ENCODE measurements around the gene ZNF408. TPM values are rescaled to one million over a fixed set of nuclear protein-coding genes. Genes with fewer than 3 reads are reported as not detected.

The ZNF408 gene
- total and polyA plus RNA-seq, 7 donors: 5.0 to 15.0 (median 9.9) TPM

DNA sequence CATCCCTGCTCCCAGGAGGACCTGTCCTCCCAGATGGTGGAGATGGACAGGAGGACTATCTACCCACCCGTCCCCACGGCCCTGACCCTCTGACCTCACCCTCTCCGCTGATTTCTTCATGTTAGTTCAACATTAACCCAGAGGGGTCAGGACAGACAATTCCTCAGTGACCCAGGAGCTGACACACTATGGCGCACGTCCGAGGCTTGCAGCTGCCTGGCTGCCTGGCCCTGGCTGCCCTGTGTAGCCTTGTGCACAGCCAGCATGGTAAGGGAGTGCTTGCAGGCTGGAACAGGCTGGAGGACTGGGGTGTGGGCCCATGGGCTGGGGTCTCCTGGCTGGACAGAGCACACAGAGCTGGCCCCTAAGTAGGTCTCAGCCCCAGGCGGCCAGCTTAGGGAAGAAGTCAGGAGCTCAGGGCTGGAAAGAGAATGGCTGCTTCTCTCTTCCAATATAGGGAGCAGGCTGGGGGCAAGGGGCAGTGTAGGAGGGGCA is 18.3 kb downstream of the ZNF408 start, which contains the start of gene F2:
TSS of gene F2 (plus strand) at position 166 of the 495 bp plus-strand sequence. CDS start at position 189, 23 bp downstream.
- intact Hi-C loops (cut with DNase I): no loop called here

DNA sequence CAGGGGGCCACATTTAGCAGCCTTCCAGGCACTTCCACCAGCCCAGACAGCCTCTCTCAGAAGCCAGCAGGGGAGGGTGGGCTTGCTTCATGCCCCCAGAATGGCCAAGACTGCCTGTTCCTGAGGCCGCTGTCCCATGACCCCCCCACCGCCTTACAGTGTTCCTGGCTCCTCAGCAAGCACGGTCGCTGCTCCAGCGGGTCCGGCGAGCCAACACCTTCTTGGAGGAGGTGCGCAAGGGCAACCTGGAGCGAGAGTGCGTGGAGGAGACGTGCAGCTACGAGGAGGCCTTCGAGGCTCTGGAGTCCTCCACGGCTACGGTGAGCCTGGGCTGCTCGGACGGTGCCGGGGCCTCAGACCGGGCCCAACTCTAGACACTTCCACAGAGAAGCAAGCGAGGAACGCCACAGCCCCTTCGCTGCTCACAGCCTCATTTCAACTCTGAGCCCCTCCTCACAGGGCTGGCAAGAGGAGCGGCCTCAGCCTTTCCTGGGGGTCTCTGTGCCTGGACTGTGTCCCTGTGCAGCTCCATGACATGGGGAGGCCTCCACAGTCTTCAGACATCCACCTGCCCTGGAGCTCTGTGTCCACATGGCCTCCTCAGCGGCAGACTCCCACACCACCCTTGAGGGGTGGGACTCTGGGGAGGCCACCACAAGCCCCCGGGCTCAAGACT is 18.9 kb downstream of the ZNF408 start:
- whole genome bisulfite sequencing, 3 donors: 89 to 93% (median 91%) methylated on average over 25 of the region's 25 CpGs
- peak in 2 of 4 donors; percentile 32 to 43 for ATAC-seq
- Histone ChIP-seq H3K4me3 (no peak overlapping the region), H3K36me3 (ENCODE audit: insufficient read depth in 1 of 2, low read depth in 1 of 2) (no peaks in the 10 kb centered on the region), H3K9me3 (no peaks in the 10 kb centered on the region), H3K27me3 (ENCODE audit: insufficient read depth in 3 of 3, low read length in 2 of 3) (no peaks in the 10 kb centered on the region), H3K27ac (no peak overlapping the region), H3K4me1 (no peaks in the 10 kb centered on the region)
- peak in 1 of 2 donors; percentile 39 for DNase-seq
- intact Hi-C loops (cut with DNase I): no loop called here
- TF ChIP-seq, protein P1, sequence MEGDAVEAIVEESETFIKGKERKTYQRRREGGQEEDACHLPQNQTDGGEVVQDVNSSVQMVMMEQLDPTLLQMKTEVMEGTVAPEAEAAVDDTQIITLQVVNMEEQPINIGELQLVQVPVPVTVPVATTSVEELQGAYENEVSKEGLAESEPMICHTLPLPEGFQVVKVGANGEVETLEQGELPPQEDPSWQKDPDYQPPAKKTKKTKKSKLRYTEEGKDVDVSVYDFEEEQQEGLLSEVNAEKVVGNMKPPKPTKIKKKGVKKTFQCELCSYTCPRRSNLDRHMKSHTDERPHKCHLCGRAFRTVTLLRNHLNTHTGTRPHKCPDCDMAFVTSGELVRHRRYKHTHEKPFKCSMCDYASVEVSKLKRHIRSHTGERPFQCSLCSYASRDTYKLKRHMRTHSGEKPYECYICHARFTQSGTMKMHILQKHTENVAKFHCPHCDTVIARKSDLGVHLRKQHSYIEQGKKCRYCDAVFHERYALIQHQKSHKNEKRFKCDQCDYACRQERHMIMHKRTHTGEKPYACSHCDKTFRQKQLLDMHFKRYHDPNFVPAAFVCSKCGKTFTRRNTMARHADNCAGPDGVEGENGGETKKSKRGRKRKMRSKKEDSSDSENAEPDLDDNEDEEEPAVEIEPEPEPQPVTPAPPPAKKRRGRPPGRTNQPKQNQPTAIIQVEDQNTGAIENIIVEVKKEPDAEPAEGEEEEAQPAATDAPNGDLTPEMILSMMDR (IDR thresholded peaks at IDR 0.05): no peak

More for the DNA sequence above, 18.3 kb downstream of the ZNF408 start, which contains the start of gene F2:
- DNase-seq: no peak
- no peaks in the 10 kb centered on the region for H3K36me3 ChIP-seq (ENCODE audit: insufficient read depth in 1 of 2, low read depth in 1 of 2)
- no peak within 1 kb of the TSS for H3K27ac ChIP-seq
- TF ChIP-seq, protein P1 (IDR thresholded peaks at IDR 0.05): no peak
- no peaks in the 10 kb centered on the region for H3K27me3 ChIP-seq (ENCODE audit: insufficient read depth in 3 of 3, low read length in 2 of 3)
- H3K9me3 ChIP-seq: no peaks in the 10 kb centered on the region
- no peak for ATAC-seq
- H3K4me1 ChIP-seq: no peaks in the 10 kb centered on the region
- H3K4me3 ChIP-seq: no peak within 1 kb of the TSS
- WGBS, 3 donors: 65 to 73% (median 68%) methylated on average over 7 of the region's 7 CpGs

DNA sequence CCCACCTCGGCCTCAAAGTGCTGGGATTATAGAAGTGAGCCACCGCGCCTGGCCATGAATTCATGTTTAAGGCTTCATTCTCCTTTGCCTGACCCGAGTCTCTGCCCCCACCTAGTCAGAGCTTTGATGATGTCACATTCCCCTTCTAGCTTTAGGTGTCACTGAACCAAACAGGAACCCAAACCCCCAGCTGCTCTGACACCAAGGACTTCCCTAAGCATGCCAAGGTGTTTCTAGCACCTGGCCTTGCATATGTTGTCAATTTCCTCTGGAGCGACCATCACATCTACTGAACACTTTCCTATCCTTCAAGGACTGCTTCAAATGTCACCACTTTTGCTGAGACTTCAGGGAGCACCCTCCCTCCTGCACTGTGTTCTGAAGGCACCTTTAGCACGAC is 20.5 kb downstream of the ZNF408 start:
- Histone ChIP-seq H3K4me3 (no peak overlapping the region), H3K4me1 (no peaks in the 10 kb centered on the region), H3K27me3 (ENCODE audit: insufficient read depth in 3 of 3, low read length in 2 of 3) (no peaks in the 10 kb centered on the region), H3K36me3 (ENCODE audit: insufficient read depth in 1 of 2, low read depth in 1 of 2) (no peaks in the 10 kb centered on the region), H3K27ac (no peak overlapping the region), H3K9me3 (no peaks in the 10 kb centered on the region)
- TF ChIP-seq, protein P1 (IDR thresholded peaks at IDR 0.05): no peak
- 81 to 85% (median 82%) methylated on average over 6 of the region's 6 CpGs for WGBS, 3 donors
- DNase-seq (no peak), ATAC-seq (no peak)
- intact Hi-C loops (cut with DNase I): no loop called here

DNA sequence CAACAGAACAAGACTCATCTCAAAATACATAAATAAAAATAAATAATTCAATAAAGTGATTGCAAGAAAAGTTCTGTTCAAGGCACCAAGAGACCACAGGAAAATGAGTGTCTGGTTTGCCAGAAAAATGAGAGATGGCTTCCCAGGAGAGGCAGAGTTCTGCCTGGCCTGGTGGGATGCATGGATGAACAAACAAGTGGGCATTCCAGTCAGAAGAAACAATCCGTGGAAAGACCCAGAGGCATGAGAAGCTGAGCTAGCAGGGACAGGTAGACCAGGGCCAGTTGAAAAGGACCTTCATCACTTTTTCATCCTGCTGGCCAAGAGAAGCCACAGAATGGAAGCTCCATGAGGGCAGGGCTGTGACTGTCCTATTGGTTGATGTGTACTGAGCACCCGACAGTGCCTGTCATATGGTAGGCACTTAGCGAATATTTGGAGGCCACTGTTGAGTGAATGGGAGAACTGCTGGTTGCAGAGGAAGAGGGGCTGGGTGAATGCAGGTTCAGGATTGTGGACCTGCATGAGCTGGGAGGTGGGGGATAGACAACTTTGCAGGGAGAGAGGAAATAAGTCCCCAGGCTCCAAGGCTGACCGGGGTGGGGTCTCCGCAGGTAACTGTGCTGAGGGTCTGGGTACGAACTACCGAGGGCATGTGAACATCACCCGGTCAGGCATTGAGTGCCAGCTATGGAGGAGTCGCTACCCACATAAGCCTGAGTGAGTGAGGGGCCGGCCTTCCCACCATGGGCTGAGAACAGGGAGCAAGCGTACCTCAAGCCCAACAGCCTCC is 21.9 kb downstream of the ZNF408 start:
- intact Hi-C loops (cut with DNase I): no loop called here
- TF ChIP-seq, protein P1 (IDR thresholded peaks at IDR 0.05): no peak
- no peaks in the 10 kb centered on the region for H3K4me1 ChIP-seq
- H3K4me3 ChIP-seq: no peak overlapping the region
- H3K27me3 ChIP-seq (ENCODE audit: insufficient read depth in 3 of 3, low read length in 2 of 3): no peaks in the 10 kb centered on the region
- no peak overlapping the region for H3K27ac ChIP-seq
- DNase-seq: no peak
- WGBS, 3 donors: 95 to 98% (median 95%) methylated on average over 11 of the region's 11 CpGs
- H3K36me3 ChIP-seq (ENCODE audit: insufficient read depth in 1 of 2, low read depth in 1 of 2): no peaks in the 10 kb centered on the region
- no peaks in the 10 kb centered on the region for H3K9me3 ChIP-seq
- no peak for ATAC-seq

Measured in psoas muscle (tissue), 8 donors.